CD4-positive, alpha-beta T cell treated with Interleukin-2 at 100 ng/mL for 4 hours (primary cell): ENCODE results near the gene TCIRG1.

ENCODE experiments used
- DNase-seq: peaks from one replicate; pipeline ENCODE4 v3.0.0-alpha.2; 2020; ENCODE audit warnings: low spot score

Gene TCIRG1

GRCh38 chr11:68004551-68005335, 34.1 kb upstream of the TCIRG1 start:
- no peak for DNase-seq

GRCh38 chr11:68006606-68007166, 32.1 kb upstream of the TCIRG1 start:
- DNase-seq: no peak

DNA sequence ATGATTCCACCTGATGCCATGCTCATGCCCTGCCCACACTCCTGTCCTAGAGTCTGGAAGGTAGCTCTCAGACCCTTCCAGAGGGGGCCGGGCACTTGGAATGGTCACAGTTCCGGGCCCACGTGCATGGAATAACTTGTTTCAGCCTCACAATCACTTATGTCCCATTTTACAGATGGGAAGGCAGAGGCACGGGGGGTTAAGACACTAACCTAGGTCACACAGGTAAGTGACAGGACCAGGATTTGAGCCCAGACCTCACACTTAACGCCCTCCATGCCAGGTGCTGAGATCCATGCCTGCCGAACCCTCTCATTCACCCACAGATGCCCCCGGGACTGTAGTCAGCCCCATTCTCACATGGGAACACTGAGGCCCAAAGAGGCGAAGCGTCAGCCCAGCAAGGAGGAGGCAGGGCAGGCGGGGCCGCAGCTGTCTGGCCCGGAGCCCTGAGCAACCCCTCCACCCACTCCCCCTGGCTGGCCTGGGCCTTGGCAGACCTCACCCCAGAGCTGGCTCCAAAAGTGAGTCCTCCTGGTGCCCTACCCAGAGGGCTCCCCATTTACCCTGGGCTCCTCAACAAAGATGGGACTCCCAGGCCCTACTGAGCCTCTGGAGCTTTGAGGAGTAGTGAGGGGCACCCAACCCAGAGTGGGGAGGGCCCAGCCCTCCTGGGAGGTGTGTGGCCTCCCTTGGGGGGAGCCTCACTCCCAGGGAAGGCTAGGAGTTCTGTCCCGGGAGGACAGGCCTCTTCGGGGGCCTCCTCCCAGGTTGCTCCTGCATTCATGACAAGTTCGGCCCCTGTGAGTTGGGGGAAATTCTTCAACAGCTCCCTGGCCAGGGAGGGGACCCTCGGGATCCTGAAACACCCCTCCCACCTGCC, 31.1 kb upstream of the TCIRG1 start:
- no peak for DNase-seq

DNA sequence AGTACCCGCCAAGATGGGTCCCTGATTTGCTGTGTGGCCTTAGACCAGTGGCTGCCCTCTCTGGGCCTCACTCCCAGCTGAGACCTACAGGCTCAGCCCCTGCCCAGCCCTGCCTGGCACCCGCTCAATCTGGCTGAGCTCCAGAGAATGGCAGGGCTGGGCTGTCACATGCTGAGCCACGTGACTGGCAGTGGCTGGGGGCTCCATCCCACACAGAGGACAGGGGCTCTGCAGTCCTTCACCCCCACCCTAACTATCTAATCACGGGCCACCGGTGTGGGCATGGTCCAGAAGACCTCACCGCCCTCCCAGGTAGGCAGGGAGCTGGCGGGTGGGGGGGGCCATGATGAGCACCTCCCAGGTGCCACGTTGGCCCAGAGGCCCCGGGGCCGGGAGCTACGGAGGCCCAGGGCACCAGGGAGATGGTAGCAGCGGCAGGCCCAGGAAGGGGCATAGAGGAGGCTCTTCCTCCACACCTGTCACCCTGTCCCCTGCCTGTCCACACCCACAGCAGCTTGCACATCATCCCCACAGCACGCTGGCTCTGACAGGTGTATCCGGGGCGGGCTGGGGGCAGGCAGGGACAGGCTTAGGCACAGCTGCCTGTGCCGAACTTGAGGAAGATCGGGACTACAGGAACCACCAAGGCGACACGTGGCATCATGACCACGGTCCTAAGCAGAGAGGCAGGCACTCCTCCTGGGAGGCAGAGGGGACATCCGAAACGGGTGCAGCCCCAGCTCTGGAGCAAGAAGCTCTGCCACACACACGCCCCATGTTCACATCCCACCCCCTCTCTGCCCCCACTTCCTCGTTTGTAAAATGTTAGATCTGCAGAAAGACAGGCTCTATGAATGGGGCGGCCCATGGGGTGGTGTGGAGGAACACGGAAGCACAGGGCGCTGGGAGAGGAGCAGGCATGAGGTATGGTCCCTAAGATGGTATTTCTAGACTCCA, 30.2 kb upstream of the TCIRG1 start:
- DNase-seq: no peak

DNA sequence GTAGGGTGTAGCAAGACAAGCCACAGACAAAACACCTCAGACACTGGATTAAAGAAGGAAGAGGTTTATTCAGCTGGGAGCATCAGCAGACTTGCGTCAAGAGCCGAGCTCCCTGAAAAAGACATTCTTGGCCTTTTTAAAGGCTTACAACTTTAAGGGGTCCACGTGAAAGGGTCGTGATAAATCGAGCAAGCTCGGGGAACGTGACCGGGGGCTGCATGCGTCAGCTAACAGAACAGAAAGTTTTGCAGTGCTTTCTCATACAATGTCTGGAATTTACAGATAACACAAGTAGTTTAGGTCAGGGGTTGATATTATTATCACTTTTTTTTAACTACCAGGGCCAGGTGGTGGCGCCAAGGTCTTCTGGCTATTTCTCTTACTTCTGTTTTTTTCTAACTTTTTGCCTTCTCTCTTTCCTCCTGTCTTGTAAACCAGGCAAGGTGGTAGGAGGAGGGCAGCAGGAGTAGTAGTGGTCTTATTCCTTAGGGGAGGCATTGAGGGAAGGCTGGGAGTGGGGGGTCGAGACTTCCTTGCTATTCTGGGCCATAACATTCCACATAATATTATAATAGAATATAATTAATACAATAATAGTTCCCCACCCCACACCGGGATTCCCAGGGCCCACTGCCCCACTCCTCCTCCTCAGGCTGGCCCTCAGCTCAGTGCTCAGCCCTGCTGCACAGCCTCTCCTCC, 29.3 kb upstream of the TCIRG1 start:
- DNase-seq: no peak

DNA sequence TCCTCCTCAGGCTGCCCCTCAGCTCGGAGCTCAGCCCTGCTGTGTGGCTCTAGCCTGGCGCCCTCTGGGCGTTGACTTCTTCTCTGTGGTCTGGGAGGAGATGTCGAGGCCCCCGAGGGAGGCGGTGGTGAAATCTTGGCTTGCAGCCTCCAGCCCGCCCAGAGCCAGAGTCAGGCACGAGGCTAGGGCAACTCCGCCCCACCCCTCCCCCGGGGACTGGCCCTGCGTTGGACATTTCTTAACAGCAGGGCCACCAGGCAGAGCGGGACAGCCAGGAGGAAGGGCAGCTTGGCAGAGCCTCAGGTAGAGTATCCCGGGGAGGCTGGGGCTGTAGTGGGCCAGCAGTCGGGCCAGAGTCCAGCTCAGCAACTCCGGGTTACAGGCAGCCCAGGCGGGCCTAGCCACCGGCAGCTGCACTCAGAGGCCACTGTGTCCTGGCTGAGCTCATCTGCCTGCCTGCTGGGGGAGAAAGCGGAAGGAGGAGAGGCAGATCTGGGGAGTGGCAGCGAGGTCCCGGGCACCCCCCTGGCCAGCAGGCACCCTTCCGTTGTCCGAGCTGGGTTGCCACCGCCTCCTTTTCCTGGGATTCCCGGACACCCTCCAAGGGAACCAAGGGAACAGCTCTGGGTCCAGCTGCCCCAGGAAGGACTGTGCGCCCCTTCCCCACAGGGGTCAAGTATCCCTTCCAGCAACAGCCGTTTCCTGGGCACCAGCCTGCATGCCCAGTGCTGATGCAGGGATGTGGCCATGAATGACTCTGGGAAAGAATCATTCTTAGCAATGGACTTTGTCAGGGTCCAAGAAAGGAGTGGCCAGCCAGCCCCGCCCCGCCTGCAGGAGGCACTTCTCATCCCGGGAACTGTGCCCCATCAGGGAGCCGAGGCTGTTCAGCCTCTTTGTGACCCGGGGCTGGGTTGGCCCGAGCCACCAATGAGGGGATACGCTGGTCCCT, 28.5 kb upstream of the TCIRG1 start, which contains the start of gene ALDH3B1:
Gene ALDH3B1 (plus strand): TSS at position 238 of the 952 bp plus-strand sequence. CDS start 4,971 bp downstream, outside the sequence.
- DNase-seq: no peak

DNA sequence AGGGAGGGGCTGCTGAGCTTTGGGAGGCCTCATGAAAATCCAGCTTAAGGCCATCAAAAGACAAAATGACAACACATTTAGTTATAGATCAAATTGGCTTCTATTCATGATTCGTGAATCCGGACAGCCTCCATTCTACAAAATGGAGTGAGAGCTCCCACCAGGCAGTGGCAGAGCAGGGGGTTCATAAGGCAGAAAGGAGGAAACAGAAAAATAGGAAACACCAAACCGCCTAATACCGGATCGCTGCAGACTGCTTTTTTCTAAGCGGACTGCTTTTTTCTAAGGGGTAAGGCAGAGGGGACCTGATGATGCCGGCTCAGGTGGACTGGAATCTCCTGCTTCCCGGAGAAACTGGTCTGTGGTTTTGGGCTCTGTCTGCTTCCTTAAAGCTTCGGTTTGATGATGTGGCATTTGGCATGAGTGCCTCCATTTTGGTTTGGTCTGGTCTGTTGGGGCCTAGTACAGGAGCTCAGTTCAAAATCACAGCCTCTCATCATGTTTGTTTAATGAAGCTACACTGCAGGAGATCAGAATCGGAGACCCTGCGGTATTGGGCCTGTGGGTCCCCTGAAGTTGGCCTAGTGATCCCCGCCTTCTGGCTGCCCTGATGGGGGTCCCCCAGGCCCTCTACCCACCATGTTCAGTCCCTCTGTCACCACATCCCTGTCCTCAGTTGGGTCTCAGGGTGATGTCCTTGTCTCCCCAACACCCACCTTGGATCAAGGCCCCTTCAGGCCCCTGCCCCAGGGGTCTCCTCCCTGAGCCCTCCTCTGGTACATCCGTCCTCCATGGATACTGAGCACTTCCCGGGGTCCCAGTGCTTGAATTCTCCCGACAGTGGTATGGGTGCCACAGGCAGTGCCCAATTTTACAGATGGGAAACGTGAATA, 27.5 kb upstream of the TCIRG1 start:
- DNase-seq: no peak

DNA sequence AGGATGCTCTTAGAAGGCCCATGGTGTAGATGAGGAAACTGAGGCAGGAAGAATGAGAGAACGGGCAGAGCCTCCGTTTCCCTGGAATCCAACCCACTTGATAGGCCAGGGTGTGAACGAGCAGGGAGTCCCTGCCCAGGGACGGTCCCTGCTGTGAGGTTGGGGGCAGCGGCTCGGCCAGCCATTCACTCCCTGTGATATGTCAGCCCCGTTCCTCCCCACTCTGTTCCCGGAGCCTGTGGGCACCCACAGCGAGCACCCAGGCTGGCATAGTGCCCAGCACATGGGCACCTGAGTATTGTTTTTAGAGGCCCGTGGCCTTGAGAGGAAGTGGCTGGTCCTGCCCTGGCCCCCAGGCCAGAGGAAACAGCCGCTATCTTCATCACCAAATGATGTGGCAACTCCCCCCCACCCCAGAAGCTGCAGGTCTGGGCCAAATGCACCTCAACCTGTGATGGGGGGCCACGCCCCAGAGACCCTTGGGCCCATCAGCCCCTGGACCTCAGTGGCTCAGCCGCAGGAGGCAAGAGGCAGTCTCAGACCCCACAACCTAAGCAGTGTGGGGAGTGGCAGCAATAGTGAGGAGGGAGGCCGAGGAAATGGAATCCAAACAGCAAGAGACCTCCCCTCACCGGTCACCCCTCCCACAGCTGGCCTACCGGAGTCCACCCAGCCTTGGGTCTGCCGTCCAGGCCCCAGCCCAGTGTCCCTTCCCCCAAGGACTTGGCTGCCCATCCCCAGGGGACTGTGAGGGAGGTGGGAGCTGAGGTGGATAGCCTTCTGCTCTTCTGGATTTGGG, 26.6 kb upstream of the TCIRG1 start:
- no peak for DNase-seq

- DNase-seq: no peak
Measured at GRCh38 chr11:68012843-68013610, 25.8 kb upstream of the TCIRG1 start.

DNA sequence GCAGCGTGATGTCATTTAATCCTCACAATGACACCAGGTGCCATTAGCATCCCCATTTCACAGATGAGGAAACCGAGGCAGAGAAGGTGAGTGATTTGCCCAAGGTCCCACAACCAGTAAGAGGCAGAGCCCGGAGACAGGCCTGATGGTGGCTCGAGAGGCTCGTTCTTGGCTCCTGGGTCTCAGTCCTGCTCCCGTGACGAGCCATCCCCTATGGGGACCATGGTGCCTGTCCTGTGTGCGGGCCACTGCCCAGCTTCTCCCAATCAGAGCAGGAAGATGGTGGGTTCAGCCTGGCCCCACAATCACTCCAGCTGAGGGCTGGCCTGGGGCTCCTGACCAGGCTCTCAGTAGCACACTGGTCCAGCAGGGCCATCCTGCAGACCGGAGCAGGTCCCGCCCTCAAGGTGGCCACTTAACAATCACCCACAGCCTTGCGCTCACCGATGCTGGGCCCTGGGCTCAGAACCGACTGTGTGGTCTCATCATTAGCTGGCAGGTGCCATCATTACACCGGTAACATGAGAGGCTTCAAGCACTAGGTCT, 25.1 kb upstream of the TCIRG1 start:
- DNase-seq: no peak

DNA sequence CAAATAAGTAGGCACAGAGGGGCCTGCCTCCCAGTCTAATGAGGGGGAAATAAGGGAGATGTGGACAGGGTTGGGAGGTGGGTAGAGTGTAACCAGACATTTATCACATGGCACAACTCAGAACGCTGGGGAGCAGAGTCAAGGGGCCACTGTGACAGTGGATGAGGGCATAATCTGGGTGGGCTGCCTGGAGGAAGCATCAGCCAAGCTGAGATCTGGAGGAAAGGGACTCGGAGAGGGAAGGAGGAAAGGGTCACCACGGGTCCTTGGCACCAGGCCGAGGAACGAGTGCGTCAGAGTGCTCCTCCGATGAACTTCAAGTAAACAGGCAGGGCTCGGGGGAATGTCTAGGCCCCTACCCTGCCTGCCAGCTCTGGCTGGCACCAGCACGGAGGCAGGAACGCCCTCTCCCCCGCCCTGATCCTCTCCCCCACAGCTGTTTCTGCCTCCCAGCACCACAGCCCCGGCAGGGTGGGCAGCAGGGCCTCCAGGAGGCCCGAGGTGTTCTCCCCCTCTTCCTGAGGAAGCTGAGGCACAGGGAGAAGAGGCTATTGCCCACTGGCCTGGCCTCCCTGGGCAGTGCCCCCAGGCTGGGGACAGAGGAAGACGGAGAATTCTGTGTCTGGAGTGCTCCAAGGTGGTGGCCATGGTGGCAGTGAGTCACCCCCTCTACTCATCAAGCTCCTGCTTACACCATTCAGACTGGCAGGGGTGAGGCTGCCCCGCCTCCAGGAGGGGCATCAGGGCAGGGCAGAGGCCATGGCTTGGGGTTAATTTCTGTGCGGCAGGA, 24.5 kb upstream of the TCIRG1 start:
- DNase-seq: no peak

GRCh38 chr11:68014947-68015447, 23.8 kb upstream of the TCIRG1 start:
- DNase-seq: no peak

DNA sequence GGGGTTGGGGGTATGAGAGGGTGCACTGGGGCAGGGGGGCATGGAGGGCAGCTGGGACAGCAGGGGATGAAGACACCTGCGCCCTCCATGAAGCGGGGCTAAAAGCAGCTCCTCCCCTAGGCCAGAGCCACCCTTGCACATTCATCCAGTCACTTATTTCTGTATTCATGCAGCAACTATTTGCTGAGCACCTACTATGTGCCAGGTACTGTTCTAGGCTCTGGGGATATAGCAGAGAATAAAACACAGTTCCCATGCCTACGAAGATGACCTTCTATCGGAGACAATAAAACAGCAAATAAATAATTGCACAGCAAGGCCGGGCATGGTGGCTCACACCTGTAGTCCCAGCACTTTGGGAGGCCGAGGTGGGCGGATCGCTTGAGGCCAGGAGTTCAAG, 23.4 kb upstream of the TCIRG1 start:
- DNase-seq: no peak

DNA sequence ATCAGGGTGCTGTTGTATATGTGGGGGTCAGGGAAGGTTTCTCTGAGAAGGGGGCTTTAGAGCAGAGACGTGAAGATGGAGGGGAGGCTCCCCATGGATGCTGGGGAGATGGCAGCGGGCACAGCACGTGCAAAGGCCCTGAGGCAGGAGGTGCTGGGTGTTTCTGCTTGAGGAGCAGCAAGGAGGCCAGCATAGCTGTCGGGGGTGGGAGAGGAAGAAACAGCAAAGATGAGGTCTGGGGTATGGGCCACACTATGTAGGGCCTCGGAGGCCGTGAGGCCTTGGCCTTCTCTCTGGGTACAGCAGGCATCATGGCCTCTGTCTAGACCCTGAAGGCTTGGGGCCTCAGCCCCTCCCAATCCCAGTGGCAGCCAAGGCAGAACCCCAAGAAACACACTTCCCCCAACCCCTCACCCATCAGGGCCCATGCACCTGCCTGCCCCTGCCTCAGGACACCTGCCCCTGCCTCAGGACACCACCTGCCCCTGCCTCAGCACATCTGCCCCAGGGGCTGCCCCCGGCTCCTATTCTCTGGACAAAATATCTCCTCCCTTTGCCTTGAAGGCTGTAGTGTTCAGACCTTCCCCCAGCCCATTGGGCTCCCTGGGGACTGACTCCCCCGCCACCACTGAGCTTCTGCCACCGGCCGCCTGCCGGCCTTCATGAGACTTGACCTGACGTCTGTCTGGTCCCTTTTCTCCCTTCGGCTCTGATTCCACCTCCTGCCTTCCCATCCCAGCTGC, 22.5 kb upstream of the TCIRG1 start:
- DNase-seq: no peak
